LNCaP clone FGC (cell line): ENCODE measurements around the gene FBXW4.

Experiments
- DNase-seq: peaks from one replicate; pipeline ENCODE4 v3.0.0-alpha.2; 2011; ENCODE audit warnings: low read depth
- H3K4me3 ChIP-seq: 2 replicates; pipeline ENCODE4 v1.5.1; 2011; ENCODE audit warnings: mild to moderate bottlenecking, low read depth, low read length, control low read depth
- TF ChIP-seq, protein P1 (sequence below): IDR thresholded peaks from 2 replicates; pipeline ENCODE4 v1.5.1; 2012; ENCODE audit warnings: mild to moderate bottlenecking; ENCODE audit not compliant: control insufficient read depth, insufficient read depth; ENCODE audit errors: extremely low read depth

Gene FBXW4

GRCh38 chr10:101578192-101578591 is 116.8 kb downstream of the FBXW4 start:
- TF ChIP-seq, protein P1, sequence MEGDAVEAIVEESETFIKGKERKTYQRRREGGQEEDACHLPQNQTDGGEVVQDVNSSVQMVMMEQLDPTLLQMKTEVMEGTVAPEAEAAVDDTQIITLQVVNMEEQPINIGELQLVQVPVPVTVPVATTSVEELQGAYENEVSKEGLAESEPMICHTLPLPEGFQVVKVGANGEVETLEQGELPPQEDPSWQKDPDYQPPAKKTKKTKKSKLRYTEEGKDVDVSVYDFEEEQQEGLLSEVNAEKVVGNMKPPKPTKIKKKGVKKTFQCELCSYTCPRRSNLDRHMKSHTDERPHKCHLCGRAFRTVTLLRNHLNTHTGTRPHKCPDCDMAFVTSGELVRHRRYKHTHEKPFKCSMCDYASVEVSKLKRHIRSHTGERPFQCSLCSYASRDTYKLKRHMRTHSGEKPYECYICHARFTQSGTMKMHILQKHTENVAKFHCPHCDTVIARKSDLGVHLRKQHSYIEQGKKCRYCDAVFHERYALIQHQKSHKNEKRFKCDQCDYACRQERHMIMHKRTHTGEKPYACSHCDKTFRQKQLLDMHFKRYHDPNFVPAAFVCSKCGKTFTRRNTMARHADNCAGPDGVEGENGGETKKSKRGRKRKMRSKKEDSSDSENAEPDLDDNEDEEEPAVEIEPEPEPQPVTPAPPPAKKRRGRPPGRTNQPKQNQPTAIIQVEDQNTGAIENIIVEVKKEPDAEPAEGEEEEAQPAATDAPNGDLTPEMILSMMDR: no peak
- DNase-seq: no peak

GRCh38 chr10:101577121-101577871 is 117.7 kb downstream of the FBXW4 start:
- TF ChIP-seq, protein P1: no peak
- no peak for DNase-seq
- H3K4me3 ChIP-seq: no peak overlapping the region

More at GRCh38 chr10:101578192-101578591, 116.8 kb downstream of the FBXW4 start:
- no peak overlapping the region for H3K4me3 ChIP-seq

GRCh38 chr10:101576211-101576863 is 118.6 kb downstream of the FBXW4 start:
- no peak overlapping the region for H3K4me3 ChIP-seq
- TF ChIP-seq, protein P1: no peak
- no peak for DNase-seq

DNA sequence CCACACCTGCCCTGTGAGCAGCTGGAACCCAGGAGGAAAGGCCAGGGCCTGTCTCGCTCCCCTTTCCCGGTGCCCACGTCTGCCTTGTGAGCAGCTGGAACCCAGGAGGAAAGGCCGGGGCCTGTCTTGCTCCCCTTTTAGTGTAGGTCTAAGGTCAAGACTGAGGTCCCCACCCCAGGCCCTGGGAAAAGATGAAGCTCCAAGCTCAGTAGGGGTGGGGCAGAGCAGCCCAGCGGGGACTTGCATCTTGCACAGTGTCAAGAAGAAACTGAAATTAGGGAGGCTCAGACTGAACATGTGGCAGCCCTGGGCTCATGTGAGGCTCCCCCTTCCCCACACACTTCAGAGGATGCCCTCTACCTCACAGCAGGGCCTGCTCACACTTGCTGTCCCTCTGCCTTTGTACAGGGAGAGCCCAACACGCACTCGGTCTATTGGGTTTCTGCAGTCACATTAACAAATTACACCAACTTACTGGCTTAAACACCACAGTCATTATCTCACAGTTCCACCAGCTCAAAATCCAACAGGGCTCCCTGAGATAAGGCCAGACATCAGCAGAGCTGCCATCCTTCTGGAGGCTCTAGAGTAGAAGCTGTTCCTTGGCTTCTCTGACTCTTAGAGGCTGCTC is 119.3 kb downstream of the FBXW4 start:
- no peak for DNase-seq
- H3K4me3 ChIP-seq: no peak overlapping the region
- TF ChIP-seq, protein P1: no peak

- H3K4me3 ChIP-seq: no peak overlapping the region
- no peak for DNase-seq
- TF ChIP-seq, protein P1: no peak
Measured at GRCh38 chr10:101575091-101575490, 119.9 kb downstream of the FBXW4 start.

DNA sequence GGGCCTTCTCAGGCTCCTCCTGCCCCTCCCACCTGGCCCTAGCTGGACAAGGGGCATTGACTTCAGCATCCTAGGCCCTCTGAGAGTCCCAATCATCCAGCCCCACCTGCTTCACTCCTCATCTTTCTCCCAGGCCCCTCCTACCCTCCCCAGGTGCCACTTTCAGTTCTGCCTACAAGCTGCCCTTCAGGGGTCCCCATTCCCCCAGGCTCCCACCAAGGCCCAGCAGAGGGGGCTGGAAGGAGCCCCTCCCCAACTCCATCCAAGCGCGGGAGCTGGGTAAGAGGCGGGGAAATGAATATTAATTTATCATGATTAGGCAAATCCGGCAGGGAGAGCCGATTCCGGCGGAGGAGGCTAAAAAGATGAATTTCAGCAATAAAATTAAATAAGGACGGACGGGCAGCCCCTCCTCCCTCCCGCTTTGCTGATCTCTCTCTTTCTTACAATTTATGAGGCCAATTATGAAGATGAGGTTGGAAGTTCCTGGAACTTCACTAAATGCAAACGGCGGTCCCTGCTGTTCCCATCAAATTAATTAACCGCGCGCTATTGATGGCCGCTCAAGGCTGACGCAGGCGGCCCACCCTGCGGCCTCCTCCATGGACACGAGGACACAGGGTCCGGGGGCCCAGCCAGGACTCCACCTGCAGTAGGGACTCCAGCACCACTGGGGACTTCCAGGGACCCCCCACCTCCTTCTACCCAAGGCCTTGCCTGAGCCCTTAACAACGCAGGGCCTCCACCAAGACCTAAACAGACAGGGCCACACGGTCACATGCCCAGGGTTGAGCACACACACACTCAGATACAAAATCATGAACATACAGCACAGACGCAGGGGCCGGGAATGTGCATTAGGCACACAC is 120.9 kb downstream of the FBXW4 start:
- H3K4me3 ChIP-seq: no peak overlapping the region
- TF ChIP-seq, protein P1: no peak
- DNase-seq: no peak
